HG03095 (cell line): ENCODE measurements around the gene PDZD2.
"Not testable (repeated sequence)": the region's sequence is repeated elsewhere in the genome, so short reads cannot be mapped to it uniquely, and the experiment has no call there.

Source experiments
- ATAC-seq: cut with Tn5 transposase; IDR thresholded peaks from one replicate; pipeline ENCODE4 v1.9.1; 2021; ENCODE audit warnings: moderate library complexity; ENCODE audit not compliant: unreplicated experiment

The PDZD2 gene

DNA sequence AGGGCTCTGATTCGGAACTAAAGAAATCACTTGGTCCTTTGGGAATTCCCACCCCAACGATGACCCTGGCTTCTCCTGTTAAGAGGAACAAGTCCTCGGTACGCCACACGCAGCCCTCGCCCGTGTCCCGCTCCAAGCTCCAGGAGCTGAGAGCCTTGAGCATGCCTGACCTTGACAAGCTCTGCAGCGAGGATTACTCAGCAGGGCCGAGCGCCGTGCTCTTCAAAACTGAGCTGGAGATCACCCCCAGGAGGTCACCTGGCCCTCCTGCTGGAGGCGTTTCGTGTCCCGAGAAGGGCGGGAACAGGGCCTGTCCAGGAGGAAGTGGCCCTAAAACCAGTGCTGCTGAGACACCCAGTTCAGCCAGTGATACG lies 451.8 kb downstream of the PDZD2 start:
- no peak for ATAC-seq

DNA sequence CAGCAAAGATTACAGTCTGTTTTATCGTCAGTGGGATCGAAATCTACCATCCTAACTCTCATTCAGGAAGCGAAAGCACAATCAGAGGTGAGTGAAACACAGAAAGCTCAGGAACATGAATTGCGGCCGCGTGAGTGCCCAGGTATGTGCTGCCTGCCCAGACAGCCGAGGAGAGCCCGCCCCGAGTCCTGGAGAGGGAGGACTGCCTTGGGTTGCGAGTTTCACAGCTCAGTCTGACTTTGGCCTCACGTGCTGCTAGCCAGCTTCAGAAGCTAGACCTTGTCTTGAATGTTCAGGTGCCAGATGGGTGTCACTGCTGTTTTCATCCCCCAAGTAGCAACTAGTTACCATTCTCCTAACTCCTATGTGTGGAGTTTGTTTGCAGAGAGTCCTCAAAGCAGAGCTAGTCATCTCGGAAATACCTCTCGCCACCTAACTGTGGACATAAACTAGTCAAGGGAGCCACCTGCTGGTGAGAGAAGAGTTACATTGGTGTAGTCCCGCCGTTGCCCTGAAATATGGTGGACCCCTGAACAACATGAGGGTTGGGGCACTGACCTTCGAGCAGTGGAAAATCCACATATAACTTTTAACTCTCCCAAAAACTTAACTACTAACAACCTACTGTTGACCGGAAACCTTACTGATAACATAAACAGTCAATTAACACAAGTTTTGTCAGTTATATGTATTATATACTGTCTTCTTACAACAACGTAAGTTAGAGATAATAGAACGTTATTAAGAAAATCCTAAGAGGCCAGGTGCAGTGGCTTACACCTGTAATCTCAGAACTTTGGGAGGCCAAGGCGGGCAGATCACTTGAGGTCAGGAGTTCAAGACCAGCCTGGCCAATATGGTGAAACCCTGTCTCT lies 454.2 kb downstream of the PDZD2 start:
- ATAC-seq = peak; percentile 88

DNA sequence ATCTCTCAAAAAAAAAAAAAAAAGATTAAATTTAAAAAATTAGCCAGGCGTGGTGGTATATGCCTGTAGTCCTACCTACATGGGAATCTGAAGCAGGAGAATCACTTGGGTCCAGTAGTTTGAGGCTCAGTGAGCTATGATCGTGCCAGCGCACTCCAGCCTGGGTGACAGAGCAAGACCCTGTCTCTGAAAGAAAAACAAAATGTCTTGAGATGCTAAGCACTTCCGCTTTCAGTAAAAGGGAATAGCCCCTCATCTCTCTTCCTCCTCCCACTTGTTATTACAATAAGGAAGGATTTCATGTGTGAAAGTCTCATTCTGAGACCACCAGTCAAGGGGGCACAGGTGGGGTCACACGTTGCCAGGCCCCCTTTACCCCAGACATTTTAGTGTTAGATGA lies 455.8 kb downstream of the PDZD2 start:
- ATAC-seq = no peak

DNA sequence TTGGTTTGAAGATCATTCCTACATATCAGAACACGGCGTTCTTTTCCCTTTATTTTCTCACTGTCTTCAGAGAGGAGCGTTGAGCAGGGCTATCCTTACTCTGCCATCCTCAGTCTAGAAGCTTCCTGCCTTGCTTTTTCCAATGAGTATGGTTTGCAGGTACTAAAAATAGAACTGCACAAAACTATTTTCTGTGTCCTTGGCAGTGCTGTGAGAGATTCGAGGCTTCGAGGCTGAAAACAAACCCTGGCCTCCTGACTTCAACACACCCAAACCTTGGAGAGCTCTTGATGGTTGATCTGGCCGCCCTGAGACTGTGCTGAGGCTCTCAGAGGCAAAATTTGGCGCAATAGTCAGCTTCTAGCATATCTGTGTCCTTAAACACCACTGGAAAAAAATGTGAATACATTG lies 456.3 kb downstream of the PDZD2 start:
- ATAC-seq = no peak

DNA sequence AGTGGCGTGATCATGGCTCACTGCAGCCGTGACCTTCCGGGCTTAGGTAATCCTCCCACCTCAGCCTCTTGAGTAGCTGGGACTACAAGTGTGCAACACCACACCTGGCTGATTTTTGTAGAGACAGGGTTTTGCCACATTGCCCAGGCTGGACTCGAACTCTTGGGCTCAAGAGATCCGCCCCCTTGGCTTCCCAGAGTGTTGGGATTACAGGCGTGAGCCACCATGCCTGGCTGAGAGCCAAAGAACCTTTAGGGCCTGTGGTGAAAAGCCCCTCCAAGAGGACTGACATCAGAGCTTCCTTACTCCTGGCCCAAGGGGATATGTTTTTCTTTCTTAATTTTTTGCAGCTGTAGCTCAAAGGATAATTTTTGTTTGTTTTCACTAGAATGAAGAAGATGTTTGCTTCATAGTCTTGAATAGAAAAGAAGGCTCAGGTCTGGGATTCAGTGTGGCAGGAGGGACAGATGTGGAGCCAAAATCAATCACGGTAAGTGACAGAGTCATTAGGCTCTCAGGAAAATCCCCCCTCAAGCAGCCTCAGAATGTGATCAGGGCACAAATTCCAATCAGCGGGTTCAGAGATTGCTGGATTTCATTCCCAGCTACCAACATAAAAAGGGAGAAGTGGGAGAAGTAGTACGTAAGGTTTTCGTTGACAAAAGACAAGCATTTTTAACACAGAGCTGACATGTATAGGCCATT lies 458.1 kb downstream of the PDZD2 start:
- ATAC-seq = no peak

DNA sequence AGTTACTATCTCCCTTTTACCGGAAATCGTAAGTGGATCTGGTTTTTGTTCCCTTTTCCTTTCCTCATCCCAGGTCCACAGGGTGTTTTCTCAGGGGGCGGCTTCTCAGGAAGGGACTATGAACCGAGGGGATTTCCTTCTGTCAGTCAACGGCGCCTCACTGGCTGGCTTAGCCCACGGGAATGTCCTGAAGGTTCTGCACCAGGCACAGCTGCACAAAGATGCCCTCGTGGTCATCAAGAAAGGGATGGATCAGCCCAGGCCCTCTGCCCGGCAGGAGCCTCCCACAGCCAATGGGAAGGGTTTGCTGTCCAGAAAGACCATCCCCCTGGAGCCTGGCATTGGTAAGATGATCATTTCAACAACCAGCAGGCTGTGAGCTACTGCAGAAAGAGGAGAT lies 459.4 kb downstream of the PDZD2 start:
- no peak for ATAC-seq

DNA sequence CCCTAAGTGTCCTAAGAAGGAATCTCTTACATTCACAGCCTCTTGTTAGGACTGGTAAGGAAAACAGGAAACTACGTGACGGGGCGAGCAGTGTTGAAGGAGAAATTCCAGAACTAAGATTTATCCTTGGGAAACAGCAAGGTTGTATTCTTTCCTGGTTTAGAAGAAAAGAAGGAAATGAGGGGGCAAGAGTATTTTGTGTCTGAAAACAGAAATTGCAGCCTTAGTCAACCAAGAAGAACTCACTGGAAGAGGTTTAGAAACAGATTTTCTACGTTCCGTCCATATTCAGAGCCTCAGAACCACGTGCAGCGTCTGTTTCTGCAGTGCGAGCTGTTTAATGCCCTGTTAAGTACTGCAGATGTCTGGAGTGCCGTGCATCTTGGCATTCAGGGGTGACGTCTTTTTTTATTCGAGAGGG lies 460.0 kb downstream of the PDZD2 start:
- ATAC-seq = no peak

DNA sequence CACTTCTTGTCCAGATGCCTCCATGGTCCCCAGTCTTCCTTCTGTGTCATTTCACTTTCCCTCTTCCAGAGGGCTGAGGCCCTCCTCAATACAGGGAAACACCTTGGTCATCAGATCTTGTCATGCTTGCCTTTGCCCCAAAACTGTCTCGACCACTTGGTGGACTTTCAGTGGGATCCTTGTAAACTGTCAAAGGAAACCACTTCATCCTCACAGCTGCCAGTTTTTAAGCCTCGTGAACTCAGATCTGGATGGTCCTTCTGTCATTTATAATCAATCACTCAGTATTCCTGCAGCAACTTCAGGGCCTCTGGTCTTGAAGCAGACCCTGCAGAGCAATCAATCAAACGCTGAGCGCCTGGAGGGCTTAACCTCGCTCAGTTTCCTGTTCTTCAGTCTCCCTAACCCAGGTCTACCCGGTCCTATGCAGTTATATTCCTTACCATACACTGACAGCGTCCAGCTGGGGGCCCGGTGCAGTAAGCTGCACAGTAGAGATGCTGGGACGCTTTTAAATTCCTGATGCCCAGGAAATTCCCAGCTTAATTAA lies 460.6 kb downstream of the PDZD2 start:
- ATAC-seq = no peak

DNA sequence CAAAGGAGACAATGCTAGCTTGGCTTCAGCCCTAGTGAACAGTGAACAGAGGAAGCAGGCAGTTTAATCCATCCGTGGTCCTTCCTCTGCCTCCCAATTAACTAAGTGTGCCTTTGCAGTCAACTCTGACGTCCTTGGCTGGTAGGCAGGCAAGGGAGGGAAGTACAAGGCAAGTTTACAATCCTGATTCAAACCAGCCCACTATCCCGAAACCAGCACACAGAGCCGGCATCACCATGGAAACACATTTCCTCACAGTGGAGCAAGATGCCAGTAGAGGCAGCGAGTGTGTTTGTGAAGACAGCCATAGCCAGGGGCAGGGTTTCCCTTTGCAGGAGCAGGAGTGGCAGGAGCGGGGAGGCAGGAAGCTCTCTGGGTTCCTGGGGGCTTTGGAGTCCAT lies 461.3 kb downstream of the PDZD2 start:
- ATAC-seq = no peak

DNA sequence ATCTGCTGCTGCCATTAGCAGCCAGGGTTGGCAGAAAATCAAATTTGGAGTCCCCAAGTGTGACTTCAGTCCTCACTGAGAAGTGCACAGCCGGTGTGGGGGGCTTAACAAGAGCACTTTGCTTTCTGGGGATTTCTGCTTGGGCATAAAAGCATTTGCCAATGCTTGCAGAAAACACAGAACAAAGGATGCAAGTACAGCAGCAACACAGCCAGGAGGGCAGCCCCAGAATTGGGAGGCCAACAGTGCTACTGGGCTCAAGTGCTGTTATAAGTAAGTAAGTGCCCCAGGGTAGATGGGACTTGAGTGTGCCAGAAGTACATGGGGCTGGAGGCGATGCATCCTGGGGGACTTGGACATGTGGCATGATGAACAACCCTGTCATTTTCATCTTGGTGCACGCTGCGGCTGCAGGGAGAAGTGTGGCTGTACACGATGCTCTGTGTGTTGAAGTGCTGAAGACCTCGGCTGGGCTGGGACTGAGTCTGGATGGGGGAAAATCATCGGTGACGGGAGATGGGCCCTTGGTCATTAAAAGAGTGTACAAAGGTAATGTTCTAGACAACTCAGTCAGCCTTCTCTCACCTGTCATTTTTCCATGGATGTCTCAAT lies 461.9 kb downstream of the PDZD2 start:
- ATAC-seq = no peak

DNA sequence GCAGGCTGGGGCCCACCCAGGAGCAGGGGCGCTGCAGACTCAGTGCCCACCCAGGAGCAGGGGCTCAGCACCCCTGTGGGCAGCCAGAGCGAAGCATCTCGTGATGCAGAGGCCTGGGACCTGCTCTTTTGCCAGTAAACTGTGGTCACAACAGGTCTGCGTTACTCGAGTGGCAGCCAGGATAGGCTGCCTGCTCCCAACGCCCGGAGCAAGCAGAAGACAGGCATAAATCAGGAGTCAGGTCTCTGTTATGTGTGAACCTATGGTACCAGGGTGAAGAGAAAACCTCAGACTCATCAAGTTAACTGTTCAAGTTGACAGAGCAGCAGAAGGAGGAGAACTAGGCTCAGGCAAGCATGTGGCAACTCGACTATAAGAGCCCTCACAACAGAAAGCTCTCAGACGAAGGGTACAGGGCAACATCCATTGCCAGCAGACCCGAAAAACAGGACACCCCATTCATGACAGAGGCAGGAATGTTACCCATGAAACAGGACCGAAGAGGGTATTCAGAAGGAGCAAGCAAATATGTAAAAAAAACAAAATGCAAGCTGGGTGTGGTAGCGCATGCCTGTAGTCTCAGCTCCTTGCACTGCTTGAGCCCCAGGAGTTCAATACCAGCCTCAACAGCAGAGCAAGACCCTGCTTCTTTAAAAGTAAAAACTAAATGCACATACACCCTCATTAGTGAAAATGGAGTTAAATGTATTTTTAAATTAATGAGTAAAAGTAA lies 463.5 kb downstream of the PDZD2 start:
- ATAC-seq = no peak

DNA sequence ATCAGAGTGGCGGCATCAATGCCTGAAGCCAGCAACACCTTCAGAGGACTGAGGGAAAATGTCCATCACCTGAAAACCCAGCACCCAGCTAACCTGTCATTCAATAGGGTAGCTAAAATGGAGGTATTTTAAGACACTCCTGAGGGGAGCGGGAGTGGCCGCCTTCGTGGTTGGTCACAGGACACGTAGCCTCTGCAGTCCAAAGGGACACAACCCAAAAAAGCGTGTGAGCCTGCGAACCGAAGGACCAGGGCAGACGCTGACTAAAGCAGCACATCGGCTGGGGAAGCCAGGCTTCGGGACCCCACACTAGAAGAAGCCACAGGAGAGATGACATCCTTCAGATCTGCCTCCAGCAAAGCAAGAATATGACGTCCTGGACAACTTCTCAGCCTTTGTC lies 464.6 kb downstream of the PDZD2 start:
- ATAC-seq = no peak

DNA sequence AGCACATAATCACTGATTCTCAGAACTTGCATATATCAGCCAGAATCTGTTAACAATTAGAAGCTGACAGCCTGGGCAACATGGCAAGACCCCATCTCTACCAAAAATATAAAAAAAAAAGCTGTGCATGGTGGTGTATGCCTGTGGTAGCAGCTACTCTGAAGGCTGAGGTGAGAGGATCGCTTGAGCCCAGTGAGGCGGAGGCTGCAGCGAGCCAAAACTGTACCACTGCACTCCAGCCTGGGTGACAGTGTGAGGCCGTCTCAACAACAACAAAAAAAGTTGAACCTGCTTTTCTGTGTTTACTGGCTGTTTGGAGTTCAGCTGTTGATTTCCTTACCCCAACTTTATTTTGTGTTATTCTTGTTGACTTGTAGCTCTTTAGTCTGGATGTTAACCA lies 468.4 kb downstream of the PDZD2 start:
- no peak for ATAC-seq

DNA sequence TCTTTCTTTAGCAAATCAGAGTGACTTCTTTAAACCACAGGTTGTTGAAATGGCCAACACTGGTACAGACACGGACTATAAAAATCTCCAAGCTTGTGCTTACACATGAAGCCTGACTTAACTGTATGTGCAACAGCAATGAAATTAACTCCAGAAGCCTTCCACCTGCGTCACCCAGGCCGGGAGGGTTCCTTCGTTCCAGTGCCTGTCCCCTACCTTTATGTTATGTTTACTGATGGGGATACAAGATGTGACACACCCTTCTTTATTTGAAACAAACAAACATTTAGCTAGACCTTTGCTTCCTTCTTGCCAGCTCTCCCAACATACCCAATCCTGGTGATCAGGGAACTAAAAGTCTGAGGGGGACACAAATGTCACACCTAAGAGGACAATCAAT lies 469.2 kb downstream of the PDZD2 start:
- no peak for ATAC-seq

DNA sequence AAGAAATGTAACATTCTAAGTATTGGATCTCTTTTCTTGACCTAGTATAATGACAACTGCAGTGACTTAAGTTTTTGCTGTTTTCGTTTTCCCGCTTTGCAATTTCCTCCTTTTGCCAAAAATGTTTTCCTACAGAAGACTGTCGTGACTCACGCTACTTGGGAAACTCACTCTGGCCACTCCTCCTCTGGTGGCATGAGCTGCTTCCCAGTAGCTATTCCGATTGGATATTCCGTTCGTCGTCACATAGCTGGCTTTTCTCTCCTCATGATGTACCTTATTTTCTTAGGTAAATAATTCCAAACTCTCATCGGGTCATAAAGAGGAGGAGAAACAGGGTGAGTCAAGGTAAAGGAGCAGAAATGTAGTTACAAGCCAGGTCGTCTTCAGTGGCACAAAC lies 470.3 kb downstream of the PDZD2 start:
- ATAC-seq = no peak

DNA sequence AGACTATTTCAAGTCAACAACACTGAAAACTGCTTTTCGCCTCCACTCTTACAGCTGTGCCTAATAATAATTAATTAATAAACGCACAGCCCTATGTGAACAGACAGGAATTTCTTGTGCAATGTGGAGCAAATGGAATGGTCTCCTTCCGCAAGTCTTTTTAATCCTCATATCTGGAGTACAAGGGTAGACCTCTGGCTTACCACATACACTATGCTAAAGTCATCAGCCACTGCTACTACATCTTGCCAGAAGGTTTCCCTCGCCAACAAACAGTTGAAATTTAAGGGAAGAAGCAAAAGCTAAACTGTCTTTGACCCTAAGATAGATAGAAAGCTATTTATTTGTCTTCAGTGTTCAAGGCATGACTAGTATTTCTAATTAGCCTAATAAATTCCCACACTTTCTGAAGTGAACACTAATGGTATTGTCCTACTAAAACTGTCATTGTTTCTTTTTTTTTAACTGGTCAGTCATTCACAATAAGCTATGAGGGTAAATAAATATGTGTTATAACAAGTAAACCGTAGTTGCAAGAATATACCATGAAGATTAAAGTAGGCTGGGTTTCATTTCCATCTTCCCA lies 471.3 kb downstream of the PDZD2 start:
- no peak for ATAC-seq

DNA sequence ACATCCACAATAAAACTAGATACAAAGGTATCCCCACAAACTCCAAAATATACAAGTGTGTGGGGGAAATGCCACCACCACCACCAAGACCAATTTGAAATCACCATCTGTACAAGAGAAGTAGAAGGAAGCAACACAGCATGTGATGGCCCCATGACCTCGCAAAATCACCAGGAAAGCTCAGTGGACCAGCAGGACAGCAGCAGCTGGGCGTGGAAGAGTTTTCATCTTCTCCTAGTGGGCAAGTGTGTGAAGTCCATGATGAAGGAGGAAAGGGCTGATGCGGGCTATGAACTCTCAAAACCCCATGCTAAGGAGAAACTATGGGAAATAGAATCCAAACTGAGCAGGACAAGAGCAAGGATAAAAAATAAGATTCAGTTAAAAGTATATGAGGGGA lies 477.1 kb downstream of the PDZD2 start:
- ATAC-seq = no peak

DNA sequence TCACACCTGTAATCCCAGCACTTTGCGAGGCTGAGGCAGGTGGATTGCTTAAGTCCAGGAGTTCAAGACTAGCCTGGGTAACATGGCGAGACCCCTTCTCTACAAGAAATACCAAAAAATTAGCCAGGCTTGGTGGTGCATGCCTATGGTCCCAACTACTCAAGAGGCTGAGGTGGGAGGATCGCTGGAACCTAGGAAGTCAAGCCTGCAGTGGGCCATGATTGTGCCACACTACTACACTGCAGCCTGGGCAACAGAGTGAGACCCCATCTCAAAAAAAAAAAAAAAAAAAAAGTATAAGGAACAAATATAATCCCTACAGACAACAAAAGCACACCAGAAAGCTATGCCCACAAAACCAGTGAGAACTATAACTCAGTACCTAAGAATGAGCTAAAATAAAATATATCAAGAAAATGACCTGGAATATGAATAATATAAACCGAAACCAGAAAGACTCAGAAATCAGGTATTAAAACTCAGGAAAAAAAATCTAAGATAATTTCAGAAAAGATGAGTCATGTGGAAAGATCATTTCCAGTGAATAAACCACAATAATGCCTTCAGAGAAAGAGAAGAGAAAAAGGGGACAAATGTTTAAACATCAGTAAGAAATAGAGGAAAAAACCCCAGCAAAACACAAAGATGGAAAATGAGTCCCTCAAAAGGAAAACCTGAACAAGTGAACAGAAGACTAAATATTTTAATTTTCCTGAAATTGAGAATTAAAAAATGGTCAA lies 477.8 kb downstream of the PDZD2 start:
- no peak for ATAC-seq

DNA sequence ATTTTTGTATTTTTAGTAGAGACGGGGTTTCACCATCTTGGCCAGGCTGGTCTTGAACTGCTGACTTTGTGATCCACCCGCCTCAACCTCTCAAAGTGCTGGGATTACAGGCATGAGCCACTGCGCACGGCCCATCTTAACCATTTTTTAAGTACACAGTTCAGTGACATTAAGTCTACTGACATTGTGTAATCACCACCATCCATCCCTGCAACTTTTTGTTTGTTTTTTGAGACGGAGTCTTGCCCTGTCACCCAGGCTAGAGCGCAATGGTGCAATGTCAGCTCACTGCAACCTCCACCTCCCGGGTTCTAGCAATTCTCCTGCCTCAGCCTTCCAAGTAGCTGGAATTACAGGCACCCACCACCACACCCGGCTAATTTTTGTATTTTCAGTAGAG lies 480.0 kb downstream of the PDZD2 start:
- ATAC-seq = not testable (repeated sequence)
